Astrocyte (in vitro differentiated cells and primary cell): ENCODE results near the gene MPV17.

Experiments
- EZH2 ChIP-seq: IDR thresholded peaks from 2 replicates; pipeline ENCODE4 v1.6.1; 2012; ENCODE audit warnings: mild to moderate bottlenecking, low read length, inconsistent platforms; ENCODE audit not compliant: insufficient read depth
- TF ChIP-seq, protein P1 (sequence below): IDR thresholded peaks from 2 replicates; pipeline ENCODE4 v1.5.1; 2011; ENCODE audit warnings: low read depth, mild to moderate bottlenecking, inconsistent platforms, low read length, moderate library complexity; ENCODE audit not compliant: insufficient read depth

DNA sequence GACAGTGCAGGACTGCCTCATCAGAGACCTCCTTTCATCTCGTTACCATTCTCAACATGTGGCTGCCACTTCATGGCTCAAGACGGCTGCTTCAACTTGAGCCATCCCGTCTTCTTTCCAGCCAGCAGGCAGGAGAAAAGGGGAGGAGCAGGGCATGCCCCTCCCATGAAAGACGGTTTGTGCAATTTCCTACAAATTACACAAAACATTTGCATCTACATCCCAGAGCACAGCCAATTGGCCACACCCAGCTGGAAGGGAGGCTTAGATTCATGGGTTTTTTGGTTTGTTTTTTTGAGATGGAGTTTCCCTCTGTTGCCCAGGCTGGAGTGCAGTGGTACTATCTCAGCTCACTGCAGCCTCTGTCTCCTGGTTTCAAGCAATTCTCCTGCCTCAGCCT is 26.4 kb downstream of the MPV17 start:
- TF ChIP-seq, protein P1, sequence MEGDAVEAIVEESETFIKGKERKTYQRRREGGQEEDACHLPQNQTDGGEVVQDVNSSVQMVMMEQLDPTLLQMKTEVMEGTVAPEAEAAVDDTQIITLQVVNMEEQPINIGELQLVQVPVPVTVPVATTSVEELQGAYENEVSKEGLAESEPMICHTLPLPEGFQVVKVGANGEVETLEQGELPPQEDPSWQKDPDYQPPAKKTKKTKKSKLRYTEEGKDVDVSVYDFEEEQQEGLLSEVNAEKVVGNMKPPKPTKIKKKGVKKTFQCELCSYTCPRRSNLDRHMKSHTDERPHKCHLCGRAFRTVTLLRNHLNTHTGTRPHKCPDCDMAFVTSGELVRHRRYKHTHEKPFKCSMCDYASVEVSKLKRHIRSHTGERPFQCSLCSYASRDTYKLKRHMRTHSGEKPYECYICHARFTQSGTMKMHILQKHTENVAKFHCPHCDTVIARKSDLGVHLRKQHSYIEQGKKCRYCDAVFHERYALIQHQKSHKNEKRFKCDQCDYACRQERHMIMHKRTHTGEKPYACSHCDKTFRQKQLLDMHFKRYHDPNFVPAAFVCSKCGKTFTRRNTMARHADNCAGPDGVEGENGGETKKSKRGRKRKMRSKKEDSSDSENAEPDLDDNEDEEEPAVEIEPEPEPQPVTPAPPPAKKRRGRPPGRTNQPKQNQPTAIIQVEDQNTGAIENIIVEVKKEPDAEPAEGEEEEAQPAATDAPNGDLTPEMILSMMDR = no peak
- no peak for TF ChIP-seq EZH2
